ENCODE results near the gene RNF40.

RNF40 gene

DNA sequence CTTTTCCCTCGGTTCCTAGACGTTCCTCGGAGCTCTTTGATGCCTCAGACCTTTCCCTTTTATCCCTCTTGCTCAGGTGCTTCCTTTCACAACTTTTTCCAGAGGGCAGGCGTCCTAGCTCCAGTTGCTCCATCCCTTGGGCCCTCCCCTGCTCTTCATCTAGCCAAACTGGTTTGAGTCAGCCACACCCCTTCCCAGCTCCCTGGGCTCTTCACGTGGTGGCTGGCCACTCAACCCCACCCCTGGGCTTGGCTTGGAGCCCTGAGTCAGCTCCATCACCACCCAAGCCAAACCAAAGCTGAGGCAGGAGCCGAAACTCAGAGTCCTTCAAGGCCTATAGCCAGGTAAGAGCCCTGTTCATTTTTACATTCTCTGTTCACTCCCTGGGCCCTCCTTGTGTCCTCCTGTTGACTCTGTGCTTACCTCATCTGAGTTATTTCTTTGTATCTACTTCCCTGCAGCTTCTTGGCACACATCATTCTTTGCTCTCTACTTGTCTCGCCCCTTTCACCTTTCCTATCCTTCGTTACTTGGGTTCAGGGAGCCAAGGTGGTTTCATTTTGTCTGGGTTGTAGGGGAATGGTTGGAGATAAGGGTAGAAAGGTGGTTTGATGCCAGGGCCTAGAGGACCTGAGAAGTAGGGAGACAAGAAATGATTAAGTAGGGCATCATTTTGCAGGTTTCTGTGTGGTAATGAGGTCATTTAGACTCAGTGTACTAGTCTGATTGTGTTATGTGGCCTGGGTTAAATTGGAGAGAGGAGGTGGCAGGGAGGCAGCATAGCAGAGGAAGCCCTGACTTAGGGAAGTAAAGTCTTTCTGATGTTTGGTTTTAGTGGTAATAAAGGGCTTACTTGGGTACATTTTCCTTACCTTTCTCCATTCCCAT lies 21.5 kb upstream of the RNF40 start:
- no peak for FAIRE-seq

DNA sequence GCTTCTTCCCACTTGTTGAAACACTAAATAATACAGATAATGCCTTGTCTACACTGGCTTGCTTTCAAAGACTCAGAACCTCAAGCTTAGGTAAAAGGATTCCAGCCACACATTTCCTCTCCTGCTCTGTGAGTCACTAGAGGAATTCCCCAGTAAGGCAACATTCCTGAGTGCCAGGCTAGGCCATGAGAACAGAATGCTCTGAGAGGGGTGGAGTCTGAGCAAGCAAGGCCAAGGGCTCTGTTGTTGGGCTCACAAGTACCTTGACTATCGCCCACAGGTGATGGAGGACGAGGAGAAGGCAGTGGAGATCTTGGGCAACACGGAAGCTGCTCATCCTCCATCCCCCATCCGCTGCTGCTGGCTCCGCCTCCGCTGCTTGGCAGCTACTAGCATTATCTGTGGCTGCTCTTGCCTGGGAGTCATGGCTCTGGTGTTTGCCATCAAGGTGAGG lies 20.6 kb upstream of the RNF40 start:
- no peak for FAIRE-seq

DNA sequence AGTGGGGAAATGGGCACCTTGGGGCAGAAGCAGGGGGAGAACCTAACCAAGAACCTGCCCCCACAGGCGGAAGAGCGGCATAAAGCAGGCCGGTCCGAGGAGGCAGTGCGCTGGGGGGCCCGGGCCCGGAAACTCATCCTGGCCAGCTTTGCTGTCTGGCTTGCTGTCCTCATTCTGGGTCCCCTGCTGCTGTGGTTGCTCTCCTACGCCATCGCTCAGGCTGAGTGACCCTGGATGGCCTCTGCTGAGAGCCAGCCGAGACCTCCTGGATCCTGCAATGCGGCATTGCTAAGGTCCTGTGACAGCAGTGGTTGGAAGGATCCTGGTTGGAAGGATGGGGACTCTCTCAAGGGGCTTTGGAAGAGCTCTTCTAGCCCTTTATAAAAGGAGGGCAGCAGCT lies 18.4 kb upstream of the RNF40 start:
- no peak for FAIRE-seq

DNA sequence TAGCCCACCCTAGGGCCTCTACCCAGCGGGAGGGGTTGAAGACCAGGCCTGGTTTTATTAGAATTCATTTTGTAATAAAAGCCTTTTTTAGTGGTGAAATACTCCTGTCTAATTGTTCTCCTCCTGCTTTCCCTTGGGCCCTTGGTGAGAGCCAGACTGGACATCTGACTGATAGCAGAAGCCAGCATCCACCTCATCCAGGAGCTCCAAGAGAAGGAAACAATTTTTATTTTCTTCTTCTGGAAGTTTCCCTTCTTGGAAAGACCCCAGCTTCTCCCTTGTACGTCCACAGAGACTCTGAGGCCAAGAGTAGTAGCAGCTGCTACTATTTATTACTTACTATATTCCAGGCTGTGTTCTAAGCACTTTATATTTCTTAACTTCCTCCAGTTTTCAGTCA lies 17.9 kb upstream of the RNF40 start:
- FAIRE-seq = no peak

- FAIRE-seq = no peak
Observed at GRCh38 chr16:30745082-30745481, 17.0 kb upstream of the RNF40 start.

GRCh38 chr16:30746638-30747175 lies 15.4 kb upstream of the RNF40 start:
- FAIRE-seq = no peak

DNA sequence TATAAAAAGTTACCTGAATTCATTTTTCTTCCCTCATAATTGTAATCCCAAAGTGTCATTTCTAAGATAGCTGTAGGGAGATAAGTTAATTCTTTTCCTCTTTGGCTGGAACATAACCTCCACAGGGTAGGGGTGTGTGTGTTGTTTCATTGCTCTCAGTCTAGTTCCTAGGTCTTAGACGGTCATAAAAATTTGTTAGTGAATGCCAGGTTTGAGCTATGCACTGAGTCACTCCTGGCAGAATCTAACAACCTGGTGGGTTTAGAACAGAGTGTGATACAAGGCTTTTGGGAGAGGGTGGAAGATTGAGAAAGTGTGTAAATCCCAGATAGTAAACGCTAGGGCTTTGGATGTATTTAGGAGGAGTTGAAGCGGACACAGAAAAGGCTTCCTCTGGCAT lies 14.8 kb upstream of the RNF40 start:
- no peak for FAIRE-seq

DNA sequence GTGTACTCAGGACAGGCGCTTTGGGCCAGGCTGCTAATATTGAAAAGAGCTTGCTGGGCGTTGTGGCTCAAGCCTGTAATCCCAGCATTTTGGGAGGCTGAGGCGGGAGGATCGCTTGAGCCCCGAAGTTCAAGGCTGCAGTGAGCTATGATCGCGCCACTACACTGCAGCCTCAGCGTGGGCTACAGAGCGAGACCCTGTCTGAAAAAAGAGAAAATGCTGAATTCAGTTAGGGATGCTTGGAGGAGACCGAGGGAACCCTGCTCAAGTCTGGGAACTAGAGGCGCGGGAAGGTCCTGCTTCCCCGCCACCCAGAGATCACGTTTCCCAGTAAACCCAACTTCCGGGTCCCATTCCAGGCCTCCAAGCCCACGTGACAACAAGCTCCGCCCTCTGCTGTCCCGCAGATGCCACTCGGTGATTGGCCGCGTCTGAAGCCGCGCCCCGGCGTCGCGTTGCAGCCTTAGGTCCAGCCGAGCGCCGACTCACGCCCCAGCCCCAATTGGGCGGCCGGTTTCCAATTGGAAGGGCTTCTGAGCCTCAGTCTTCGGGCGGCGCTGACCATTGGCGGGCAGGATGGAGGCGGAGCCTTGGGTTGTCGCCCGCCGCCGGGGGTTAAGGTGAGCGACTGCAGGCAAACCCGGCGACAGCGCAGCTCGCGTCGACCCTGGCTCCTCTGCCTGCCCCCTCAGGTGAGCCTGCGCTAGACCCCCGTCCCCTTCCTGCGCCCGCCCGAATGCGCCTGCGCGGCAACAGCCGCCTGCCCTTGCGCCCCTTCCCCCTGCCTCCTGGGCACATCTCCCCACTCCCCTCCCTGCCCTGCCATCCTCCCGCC lies 14.1 kb upstream of the RNF40 start, which contains the start of gene PHKG2:
PHKG2 (plus strand) TSS at position 627 of the 835 bp plus-strand sequence. CDS start 396 bp downstream, outside the sequence.
- FAIRE-seq = peak; percentile 99

GRCh38 chr16:30748634-30749445 lies 13.3 kb upstream of the RNF40 start:
- no peak for FAIRE-seq

GRCh38 chr16:30750201-30750600 lies 11.9 kb upstream of the RNF40 start:
- no peak for FAIRE-seq

- no peak for FAIRE-seq
Observed at GRCh38 chr16:30750876-30751465, 11.2 kb upstream of the RNF40 start.

- FAIRE-seq = no peak
Observed at GRCh38 chr16:30753596-30753995, 8.5 kb upstream of the RNF40 start.

- FAIRE-seq = no peak
Observed at GRCh38 chr16:30755955-30756780, 6.0 kb upstream of the RNF40 start.

- FAIRE-seq = no peak
Observed at GRCh38 chr16:30756781-30757100, 5.4 kb upstream of the RNF40 start.

- no peak for FAIRE-seq
Observed at GRCh38 chr16:30757316-30757715, 4.8 kb upstream of the RNF40 start.

- FAIRE-seq = no peak
Observed at GRCh38 chr16:30758988-30759491, 3.1 kb upstream of the RNF40 start.

DNA sequence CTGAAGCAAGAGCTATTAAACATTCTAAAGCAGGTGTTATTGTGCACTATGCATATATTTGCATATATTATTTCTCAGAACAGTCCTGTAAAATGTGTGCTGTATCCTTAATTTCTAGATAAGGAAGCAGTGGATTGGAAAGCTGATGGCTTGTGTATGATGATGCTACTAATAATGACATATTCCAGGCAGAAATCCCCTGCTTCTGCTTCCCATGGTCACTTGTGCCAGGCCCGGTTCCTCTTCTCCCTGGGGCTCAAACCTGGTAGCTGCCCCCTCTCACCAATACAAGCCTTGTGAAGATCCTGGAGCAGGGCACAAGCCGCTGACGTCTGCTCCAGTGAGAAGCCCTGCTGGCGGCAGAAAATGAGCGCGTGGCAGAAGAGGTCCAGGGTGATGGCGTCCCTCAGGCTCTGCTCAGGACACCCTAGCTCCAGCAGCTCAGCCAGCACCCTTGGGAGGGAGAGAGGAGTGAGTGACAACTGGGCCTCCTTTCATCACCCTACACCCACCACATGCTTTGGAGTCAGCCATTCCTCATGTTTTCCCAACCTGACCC lies 2.0 kb upstream of the RNF40 start:
- FAIRE-seq = no peak

DNA sequence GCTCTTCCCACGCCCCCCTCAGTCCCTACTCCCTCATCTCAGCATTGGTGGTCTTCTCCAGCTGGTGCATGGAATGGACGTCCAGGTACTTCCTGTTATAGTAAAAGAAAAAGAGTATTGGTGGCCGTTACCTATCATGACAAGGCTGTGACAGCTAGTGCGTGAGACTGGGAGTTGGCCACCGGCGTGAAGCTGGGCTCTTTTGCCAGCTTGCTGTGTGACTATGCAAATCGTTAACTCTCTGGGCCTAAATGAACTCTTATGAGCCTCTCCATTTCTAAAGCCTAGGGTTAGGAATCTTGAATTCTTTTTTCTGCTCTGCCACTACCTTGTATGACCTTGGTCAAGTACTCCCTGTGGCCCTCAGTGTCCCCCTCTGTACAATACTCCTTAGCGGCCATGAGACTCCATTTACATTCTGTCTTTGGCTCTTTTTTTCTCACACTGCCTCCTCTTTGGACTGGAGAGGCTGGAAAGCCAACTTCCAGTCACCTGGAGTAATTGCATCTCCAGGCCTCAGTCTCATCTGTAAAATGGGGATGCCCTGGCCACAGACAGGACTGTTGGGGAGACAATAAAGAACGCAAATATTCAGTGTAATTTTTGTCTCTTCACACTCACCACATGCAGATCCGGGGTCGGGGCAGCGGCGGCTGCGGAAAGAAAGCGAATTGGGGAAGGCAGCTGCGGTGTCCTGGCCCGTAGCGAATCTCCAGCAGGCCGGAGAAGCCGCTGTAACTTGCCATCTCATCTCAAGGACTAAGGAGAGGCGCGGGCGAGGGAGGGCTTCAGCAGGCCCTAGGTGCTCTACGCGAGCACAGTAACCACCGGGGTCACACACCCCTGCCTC lies 1.3 kb upstream of the RNF40 start:
- no peak for FAIRE-seq

DNA sequence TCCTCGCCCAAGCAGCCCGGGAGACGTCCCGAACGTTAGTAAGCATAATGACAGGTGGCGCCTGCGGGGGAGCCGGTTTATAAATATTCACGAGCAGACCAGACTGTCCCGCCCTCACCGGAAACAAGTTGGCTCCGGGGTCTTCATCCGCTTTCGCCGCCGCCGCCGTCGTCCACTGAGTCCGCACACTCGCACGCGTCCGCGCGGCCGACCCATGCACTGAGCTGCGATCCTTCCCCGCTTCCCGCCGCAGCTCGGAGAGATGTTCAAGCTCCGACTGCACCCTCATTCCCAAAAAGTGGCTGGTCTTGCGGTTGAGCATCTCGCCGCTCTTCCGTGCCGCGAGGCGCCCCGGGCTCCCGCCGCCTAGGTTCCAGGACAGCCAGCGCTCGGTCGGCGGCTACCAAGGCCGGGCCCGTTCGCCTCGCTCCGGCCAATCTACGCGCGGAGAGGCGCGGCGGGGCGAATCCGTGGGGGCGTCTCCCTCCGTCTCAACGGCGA lies 645 bp upstream of the RNF40 start:
- FAIRE-seq = no peak
